GM23338 (cell line): ENCODE data around the gene MAP2K4. TPM values are rescaled to one million over a fixed set of nuclear protein-coding genes. Genes with fewer than 3 reads are reported as not detected.

ENCODE experiments used
- ATAC-seq: fragments of 200-7000 bp; cut with Tn5 transposase; 3 replicates; pipeline ENCODE4 v1.9.1; 2020
- DNase-seq: peaks from one replicate; pipeline ENCODE4 v3.0.0-alpha.2; 2015; ENCODE audit warnings: low spot score
- H2AFZ ChIP-seq: fragments of 200-600 bp; sonication (generic); 2 replicates; pipeline ENCODE4 v1.8.0; 2016; ENCODE audit warnings: antibody characterized with exemption, mild to moderate bottlenecking, moderate library complexity
- H3F3A ChIP-seq: fragments of 200-600 bp; sonication (generic); replicated peaks from 2 replicates; pipeline ENCODE4 v1.8.0; 2017; ENCODE audit warnings: antibody characterized with exemption, mixed run types, low read depth
- H3K27ac ChIP-seq: fragments of 200-600 bp; sonication (generic); 2 replicates; pipeline ENCODE4 v1.6.1; 2016; ENCODE audit warnings: low read depth
- H3K27me3 ChIP-seq: fragments of 200-600 bp; sonication (generic); 2 replicates; pipeline ENCODE4 v1.8.0; 2016; ENCODE audit warnings: mild to moderate bottlenecking, mixed run types, moderate library complexity; ENCODE audit not compliant: insufficient read depth
- H3K36me3 ChIP-seq: fragments of 200-600 bp; sonication (generic); 2 replicates; pipeline ENCODE4 v1.8.0; 2016; ENCODE audit warnings: mild to moderate bottlenecking; ENCODE audit not compliant: insufficient read depth
- H3K4me1 ChIP-seq: fragments of 200-600 bp; sonication (generic); 2 replicates; pipeline ENCODE4 v1.8.0; 2016; ENCODE audit warnings: mild to moderate bottlenecking, moderate library complexity; ENCODE audit not compliant: insufficient read depth
- H3K4me2 ChIP-seq: fragments of 200-600 bp; sonication (generic); 2 replicates; pipeline ENCODE4 v1.7.1; 2017; ENCODE audit warnings: mixed run types
- H3K4me3 ChIP-seq: fragments of 200-600 bp; sonication (generic); 2 replicates; pipeline ENCODE4 v1.6.1; 2016; ENCODE audit warnings: mixed run types
- H3K79me2 ChIP-seq: fragments of 200-600 bp; sonication (generic); replicated peaks from 2 replicates; pipeline ENCODE4 v1.8.0; 2017; ENCODE audit warnings: mild to moderate bottlenecking; ENCODE audit not compliant: insufficient read depth
- H3K9me2 ChIP-seq: fragments of 200-600 bp; sonication (generic); 2 replicates; pipeline ENCODE4 v1.8.0; 2017; ENCODE audit not compliant: insufficient read depth
- H4K20me1 ChIP-seq: fragments of 200-600 bp; sonication (generic); replicated peaks from 2 replicates; pipeline ENCODE4 v1.8.0; 2017; ENCODE audit warnings: mild to moderate bottlenecking; ENCODE audit not compliant: insufficient read depth
- H3K27ac Mint-ChIP-seq: 2 replicates; pipeline ENCODE4 v1.8.0; 2020; ENCODE audit warnings: inconsistent platforms, mild to moderate bottlenecking, moderate library complexity, mixed read lengths
- H3K27me3 Mint-ChIP-seq: 3 replicates; pipeline ENCODE4 v1.8.0; 2022; ENCODE audit warnings: low read depth, mild to moderate bottlenecking, moderate library complexity, mixed read lengths, inconsistent platforms; ENCODE audit not compliant: insufficient read depth, poor library complexity
- H3K36me3 Mint-ChIP-seq: 3 replicates; pipeline ENCODE4 v1.8.0; 2021; ENCODE audit warnings: low read depth, mild to moderate bottlenecking, inconsistent platforms, moderate library complexity, mixed read lengths
- H3K4me1 Mint-ChIP-seq: 3 replicates; pipeline ENCODE4 v1.8.0; 2020; ENCODE audit warnings: mild to moderate bottlenecking, inconsistent platforms, mixed read lengths
- H3K4me3 Mint-ChIP-seq: 3 replicates; pipeline ENCODE4 v1.8.0; 2021; ENCODE audit warnings: moderate library complexity, mild to moderate bottlenecking, inconsistent platforms, mixed read lengths
- H3K9me3 Mint-ChIP-seq: 3 replicates; pipeline ENCODE4 v1.8.0; 2020; ENCODE audit warnings: moderate library complexity, mild to moderate bottlenecking, inconsistent platforms, mixed read lengths
- CREB1 ChIP-seq: fragments of 250-450 bp; sonication (Bioruptor Pico); IDR thresholded peaks from 2 replicates; pipeline ENCODE4 v1.5.0; 2020; ENCODE audit warnings: low read depth, mild to moderate bottlenecking, moderate library complexity
- CTCF ChIP-seq, 2 experiments: fragments of 200-600 bp in 1 of 2; sonication (generic) in 1 of 2; conservative IDR thresholded peaks; 2 replicates each; pipeline versions ENCODE4 v1.5.1 to v1.6.1; 2016 to 2017; ENCODE audit warnings: antibody characterized with exemption in 2 of 2, low read depth in 2 of 2, mild to moderate bottlenecking in 2 of 2, moderate library complexity in 1 of 2
- EZH2 ChIP-seq: fragments of 200-600 bp; sonication (generic); IDR thresholded peaks from one replicate; pipeline ENCODE4 v1.8.0; 2017; ENCODE audit warnings: antibody characterized with exemption, mild to moderate bottlenecking, low read depth; ENCODE audit not compliant: unreplicated experiment
- EZH2phosphoT487 ChIP-seq: fragments of 200-600 bp; sonication (generic); IDR thresholded peaks from one replicate; pipeline ENCODE4 v1.8.1; 2018; ENCODE audit warnings: antibody characterized with exemption; ENCODE audit not compliant: unreplicated experiment
- JUNB ChIP-seq: IDR thresholded peaks from one replicate; pipeline ENCODE4 v1.6.1; 2016; ENCODE audit warnings: antibody characterized with exemption; ENCODE audit not compliant: unreplicated experiment
- NANOG ChIP-seq: IDR thresholded peaks from 2 replicates; pipeline ENCODE4 v1.6.1; 2016; ENCODE audit warnings: antibody characterized with exemption, borderline replicate concordance
- POLR2AphosphoS5 ChIP-seq: IDR thresholded peaks from 2 replicates; pipeline ENCODE4 v1.6.1; 2016; ENCODE audit warnings: antibody characterized with exemption, low read depth
- REST ChIP-seq: IDR thresholded peaks from one replicate; pipeline ENCODE4 v1.6.1; 2018; ENCODE audit warnings: antibody characterized with exemption; ENCODE audit not compliant: unreplicated experiment
- STAT1 ChIP-seq: IDR thresholded peaks from one replicate; pipeline ENCODE4 v1.6.1; 2016; ENCODE audit warnings: antibody characterized with exemption; ENCODE audit not compliant: unreplicated experiment
- ZNF114 ChIP-seq: fragments of 250-450 bp; sonication (Bioruptor Pico); IDR thresholded peaks from 2 replicates; pipeline ENCODE4 v1.5.0; 2020; ENCODE audit warnings: mild to moderate bottlenecking, moderate library complexity
- ZNF331 ChIP-seq: fragments of 250-450 bp; sonication (Bioruptor Pico); IDR thresholded peaks from 2 replicates; pipeline ENCODE4 v1.5.0; 2020; ENCODE audit warnings: low read depth, mild to moderate bottlenecking, moderate library complexity
- polyA plus RNA-seq: library from polyadenylated mRNA; unstranded; fragments of >200 nt; fragmentation: Nextera tagmentation; extraction: Ambion mirVana; gene quantifications from 2 replicates; pipeline ENCODE4 v1.2.1, GENCODE V29; 2016
- total RNA-seq: library from RNA; depleted of rRNA; stranded (reverse); fragments of >200 nt; shearing (Covaris generic); gene quantifications from 2 replicates; pipeline ENCODE4 v1.2.3, GENCODE V29; 2014
- TF ChIP-seq, protein P1 (sequence below): fragments of 250-450 bp; sonication (Bioruptor Pico); IDR thresholded peaks from 2 replicates; pipeline ENCODE4 v1.5.0; 2020; ENCODE audit warnings: mild to moderate bottlenecking, moderate library complexity
- TF ChIP-seq, protein P2 (sequence below): IDR thresholded peaks from 2 replicates; pipeline ENCODE4 v1.6.1; 2016; ENCODE audit warnings: antibody characterized with exemption

MAP2K4 gene
- total and polyA plus RNA-seq, 2 experiments from 2014 or later, result 25.3 to 36.4 TPM

- no peak overlapping the region for H3K4me2 ChIP-seq
- no peaks in the 10 kb centered on the region for H3F3A ChIP-seq
- no peak for TF ChIP-seq NANOG
- no peak for TF ChIP-seq POLR2AphosphoS5
- TF ChIP-seq REST, result no peak
- TF ChIP-seq, protein P1, sequence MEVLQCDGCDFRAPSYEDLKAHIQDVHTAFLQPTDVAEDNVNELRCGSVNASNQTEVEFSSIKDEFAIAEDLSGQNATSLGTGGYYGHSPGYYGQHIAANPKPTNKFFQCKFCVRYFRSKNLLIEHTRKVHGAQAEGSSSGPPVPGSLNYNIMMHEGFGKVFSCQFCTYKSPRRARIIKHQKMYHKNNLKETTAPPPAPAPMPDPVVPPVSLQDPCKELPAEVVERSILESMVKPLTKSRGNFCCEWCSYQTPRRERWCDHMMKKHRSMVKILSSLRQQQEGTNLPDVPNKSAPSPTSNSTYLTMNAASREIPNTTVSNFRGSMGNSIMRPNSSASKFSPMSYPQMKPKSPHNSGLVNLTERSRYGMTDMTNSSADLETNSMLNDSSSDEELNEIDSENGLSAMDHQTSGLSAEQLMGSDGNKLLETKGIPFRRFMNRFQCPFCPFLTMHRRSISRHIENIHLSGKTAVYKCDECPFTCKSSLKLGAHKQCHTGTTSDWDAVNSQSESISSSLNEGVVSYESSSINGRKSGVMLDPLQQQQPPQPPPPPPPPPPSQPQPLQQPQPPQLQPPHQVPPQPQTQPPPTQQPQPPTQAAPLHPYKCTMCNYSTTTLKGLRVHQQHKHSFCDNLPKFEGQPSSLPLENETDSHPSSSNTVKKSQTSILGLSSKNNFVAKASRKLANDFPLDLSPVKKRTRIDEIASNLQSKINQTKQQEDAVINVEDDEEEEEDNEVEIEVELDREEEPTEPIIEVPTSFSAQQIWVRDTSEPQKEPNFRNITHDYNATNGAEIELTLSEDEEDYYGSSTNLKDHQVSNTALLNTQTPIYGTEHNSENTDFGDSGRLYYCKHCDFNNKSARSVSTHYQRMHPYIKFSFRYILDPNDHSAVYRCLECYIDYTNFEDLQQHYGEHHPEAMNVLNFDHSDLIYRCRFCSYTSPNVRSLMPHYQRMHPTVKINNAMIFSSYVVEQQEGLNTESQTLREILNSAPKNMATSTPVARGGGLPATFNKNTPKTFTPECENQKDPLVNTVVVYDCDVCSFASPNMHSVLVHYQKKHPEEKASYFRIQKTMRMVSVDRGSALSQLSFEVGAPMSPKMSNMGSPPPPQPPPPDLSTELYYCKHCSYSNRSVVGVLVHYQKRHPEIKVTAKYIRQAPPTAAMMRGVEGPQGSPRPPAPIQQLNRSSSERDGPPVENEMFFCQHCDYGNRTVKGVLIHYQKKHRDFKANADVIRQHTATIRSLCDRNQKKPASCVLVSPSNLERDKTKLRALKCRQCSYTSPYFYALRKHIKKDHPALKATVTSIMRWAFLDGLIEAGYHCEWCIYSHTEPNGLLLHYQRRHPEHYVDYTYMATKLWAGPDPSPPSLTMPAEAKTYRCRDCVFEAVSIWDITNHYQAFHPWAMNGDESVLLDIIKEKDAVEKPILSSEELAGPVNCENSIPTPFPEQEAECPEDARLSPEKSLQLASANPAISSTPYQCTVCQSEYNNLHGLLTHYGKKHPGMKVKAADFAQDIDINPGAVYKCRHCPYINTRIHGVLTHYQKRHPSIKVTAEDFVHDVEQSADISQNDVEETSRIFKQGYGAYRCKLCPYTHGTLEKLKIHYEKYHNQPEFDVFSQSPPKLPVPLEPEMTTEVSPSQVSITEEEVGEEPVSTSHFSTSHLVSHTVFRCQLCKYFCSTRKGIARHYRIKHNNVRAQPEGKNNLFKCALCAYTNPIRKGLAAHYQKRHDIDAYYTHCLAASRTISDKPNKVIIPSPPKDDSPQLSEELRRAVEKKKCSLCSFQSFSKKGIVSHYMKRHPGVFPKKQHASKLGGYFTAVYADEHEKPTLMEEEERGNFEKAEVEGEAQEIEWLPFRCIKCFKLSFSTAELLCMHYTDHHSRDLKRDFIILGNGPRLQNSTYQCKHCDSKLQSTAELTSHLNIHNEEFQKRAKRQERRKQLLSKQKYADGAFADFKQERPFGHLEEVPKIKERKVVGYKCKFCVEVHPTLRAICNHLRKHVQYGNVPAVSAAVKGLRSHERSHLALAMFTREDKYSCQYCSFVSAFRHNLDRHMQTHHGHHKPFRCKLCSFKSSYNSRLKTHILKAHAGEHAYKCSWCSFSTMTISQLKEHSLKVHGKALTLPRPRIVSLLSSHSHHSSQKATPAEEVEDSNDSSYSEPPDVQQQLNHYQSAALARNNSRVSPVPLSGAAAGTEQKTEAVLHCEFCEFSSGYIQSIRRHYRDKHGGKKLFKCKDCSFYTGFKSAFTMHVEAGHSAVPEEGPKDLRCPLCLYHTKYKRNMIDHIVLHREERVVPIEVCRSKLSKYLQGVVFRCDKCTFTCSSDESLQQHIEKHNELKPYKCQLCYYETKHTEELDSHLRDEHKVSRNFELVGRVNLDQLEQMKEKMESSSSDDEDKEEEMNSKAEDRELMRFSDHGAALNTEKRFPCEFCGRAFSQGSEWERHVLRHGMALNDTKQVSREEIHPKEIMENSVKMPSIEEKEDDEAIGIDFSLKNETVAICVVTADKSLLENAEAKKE (CRISPR knock-in tag), result no peak
- TF ChIP-seq JUNB, result no peak
- no peak for TF ChIP-seq ZNF331 (CRISPR knock-in tag)
- TF ChIP-seq CREB1 (CRISPR knock-in tag), result no peak
- no peak for TF ChIP-seq EZH2
- TF ChIP-seq ZNF114, result no peak
- TF ChIP-seq CTCF (conservative IDR thresholded peaks at IDR 0.05; ENCODE audit: low read depth in 2 of 2), result no peak
- TF ChIP-seq EZH2phosphoT487, result no peak
- TF ChIP-seq STAT1, result no peak
- TF ChIP-seq, protein P2, sequence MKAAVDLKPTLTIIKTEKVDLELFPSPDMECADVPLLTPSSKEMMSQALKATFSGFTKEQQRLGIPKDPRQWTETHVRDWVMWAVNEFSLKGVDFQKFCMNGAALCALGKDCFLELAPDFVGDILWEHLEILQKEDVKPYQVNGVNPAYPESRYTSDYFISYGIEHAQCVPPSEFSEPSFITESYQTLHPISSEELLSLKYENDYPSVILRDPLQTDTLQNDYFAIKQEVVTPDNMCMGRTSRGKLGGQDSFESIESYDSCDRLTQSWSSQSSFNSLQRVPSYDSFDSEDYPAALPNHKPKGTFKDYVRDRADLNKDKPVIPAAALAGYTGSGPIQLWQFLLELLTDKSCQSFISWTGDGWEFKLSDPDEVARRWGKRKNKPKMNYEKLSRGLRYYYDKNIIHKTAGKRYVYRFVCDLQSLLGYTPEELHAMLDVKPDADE, result no peak
- H3K36me3 ChIP-seq, result no peaks in the 10 kb centered on the region
- H3K27me3 ChIP-seq, result no peaks in the 10 kb centered on the region
- H3K9me2 ChIP-seq, result no peaks in the 10 kb centered on the region
- H3K27ac ChIP-seq, result no peak overlapping the region
- no peak overlapping the region for H3K4me3 ChIP-seq
- peaks cover 4% of the 10 kb centered on the region; the same call in 1 of the 2 replicates for H3K4me1 ChIP-seq
- peaks cover 1% of the 10 kb centered on the region for H3K27me3 Mint-ChIP-seq
- DNase-seq (no peak), ATAC-seq (no peak)
- H4K20me1 ChIP-seq, result no peaks in the 10 kb centered on the region; the same call in 1 of the 2 replicates
- H3K4me1 Mint-ChIP-seq, result peaks cover 5% of the 10 kb centered on the region; the same call in 2 of the 3 replicates
- no peaks in the 10 kb centered on the region for H3K9me3 Mint-ChIP-seq
- peaks cover 22% of the 10 kb centered on the region for H3K79me2 ChIP-seq
- H3K4me3 Mint-ChIP-seq, result no peak overlapping the region
- H3K27ac Mint-ChIP-seq, result no peak overlapping the region
- peaks cover 16% of the 10 kb centered on the region; the same call in 1 of the 3 replicates for H3K36me3 Mint-ChIP-seq
- H2AFZ ChIP-seq, result no peak overlapping the region
Observed at GRCh38 chr17:12099412-12099811, 78.7 kb downstream of the MAP2K4 start.
